ENCODE data around the gene PXDC1. TPM values are rescaled to one million over a fixed set of nuclear protein-coding genes. Genes with fewer than 3 reads are reported as not detected.

The PXDC1 gene
- total RNA-seq, 4 donors from 2014 or later, result 8.8 to 47.1 (median 19.6) TPM

DNA sequence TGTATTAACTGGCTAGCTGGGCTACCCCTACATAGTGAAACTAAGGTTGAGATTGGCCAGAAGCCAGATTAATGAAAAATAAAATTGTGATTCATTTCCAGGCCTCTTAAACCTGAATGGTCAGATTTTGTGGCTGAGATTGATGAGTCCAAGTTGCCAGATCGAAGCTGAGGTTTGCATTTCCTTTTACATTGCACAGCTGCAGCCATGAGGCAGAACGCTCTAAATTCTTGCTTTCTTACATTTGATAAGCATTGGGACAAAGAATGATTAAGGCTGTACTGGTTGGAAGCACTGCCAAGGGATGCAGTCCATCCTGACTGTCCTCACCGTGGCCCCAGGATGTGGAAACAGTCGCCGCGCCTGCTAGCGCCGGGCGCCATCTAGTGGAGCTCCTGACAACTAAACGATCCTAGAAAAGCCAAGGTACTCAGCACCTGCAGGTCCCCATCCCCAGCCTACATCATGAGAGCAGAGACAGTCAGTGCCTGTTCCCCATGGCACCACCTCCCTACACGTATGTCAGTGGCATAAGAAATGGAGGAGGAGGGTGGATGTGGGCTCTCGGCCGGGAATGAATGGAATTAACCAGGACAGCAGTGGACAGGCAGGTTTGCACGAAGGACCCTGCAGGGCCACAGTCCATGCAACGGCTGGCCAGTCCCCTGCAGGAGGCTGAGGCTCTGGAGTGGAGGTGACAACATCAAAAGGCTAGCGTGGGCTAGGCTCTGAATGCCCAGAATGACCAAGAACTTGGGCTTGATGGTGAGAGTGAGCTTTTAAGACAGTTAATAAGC is 19.0 kb downstream of the PXDC1 start:
- Histone ChIP-seq H3K36me3 (peaks cover 0 to 30% of the 10 kb centered on the region in 2 donors), H3K27ac (no peak overlapping the region), H3K27me3 (no peaks in the 10 kb centered on the region), H3K9me3 (no peaks in the 10 kb centered on the region), H3K4me1 (no peaks in the 10 kb centered on the region), H3K4me3 (no peak overlapping the region)
- intact Hi-C loops (cut with DNase I; ENCODE audit: low total_unique reads), result loop anchor here (1.0 kb wide), 2 partner anchors 275 to 453 kb away; partner anchors contain the start of gene SLC22A23
- DNase-seq (peak; percentile 47 to 66), ATAC-seq (peak; percentile 75 to 90)
- in situ Hi-C loops (cut with MboI; ENCODE audit: low sequenced_read_pairs in 4 of 4), result loop anchor here (5.0 to 25.0 kb wide), 7 partner anchors 318 to 620 kb away; partner anchors contain the start of genes BPHL (in 1 of the 4) and ECI2 (in 1 of the 4)
- TF ChIP-seq CTCF (IDR thresholded peaks at IDR 0.05 in 4 of 5, conservative IDR thresholded peaks at IDR 0.05 in 1 of 5) (peak; percentile 67 to 92 (median 83)), POLR2A (IDR thresholded peaks at IDR 0.05) (no peak)

- H3K4me3 ChIP-seq, result no peak overlapping the region
- intact Hi-C loops (cut with DNase I; ENCODE audit: low total_unique reads) (loop anchor here (1.0 kb wide), 2 partner anchors 274 to 452 kb away; partner anchors contain the start of gene SLC22A23), in situ Hi-C loops (cut with MboI; ENCODE audit: low sequenced_read_pairs in 4 of 4) (loop anchor here (5.0 to 25.0 kb wide), 7 partner anchors 317 to 619 kb away; partner anchors contain the start of genes BPHL (in 1 of the 4) and ECI2 (in 1 of the 4))
- DNase-seq, result no peak
- H3K36me3 ChIP-seq, result peaks cover 0 to 22% of the 10 kb centered on the region in 2 donors
- H3K4me1 ChIP-seq, result no peaks in the 10 kb centered on the region
- TF ChIP-seq POLR2A (IDR thresholded peaks at IDR 0.05), result no peak
- TF ChIP-seq CTCF (IDR thresholded peaks at IDR 0.05 in 4 of 5, conservative IDR thresholded peaks at IDR 0.05 in 1 of 5), result no peak
- no peak overlapping the region for H3K27ac ChIP-seq
- H3K27me3 ChIP-seq, result no peaks in the 10 kb centered on the region
- no peaks in the 10 kb centered on the region for H3K9me3 ChIP-seq
- ATAC-seq, result no peak
Observed at GRCh38 chr6:3731700-3732099, 19.8 kb downstream of the PXDC1 start.

DNA sequence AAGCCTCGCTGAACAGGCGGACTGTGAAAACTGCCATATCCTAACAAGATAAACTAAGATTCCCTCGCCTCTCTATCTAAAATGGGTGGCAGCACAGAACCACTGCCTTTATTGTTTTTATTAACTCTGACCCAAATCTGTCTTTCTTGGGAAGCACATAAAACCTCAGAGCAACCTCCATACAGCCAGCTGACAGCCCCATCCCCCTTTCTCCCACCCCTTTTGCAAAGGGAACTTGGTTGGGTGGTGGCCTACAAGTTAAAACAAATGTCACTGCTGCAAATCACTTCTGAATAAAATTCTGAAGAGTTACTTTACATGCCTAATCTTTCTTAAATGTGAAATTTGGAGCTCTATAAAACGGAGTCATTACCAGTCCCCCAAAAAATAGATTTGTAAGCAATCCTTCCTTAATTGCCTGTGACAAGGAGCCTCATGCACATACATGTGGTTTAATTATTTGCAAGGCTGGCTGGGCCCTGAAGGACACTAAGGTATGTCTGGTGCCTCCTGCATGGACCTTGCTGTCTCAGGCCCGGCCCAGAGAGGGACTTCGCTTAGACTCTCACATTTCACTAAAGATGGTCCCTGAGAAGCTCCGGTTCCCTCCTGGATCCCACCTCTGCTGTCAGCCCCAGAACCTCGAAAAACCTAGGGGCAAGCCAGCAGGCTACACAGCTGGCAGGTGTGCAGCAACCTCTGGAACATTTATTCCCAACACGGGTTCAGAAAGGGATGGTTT is 21.7 kb downstream of the PXDC1 start:
- intact Hi-C loops (cut with DNase I; ENCODE audit: low total_unique reads), result no loop called here
- DNase-seq (no peak), ATAC-seq (no peak)
- Histone ChIP-seq H3K4me1 (peaks cover 0 to 7% of the 10 kb centered on the region in 2 donors), H3K4me3 (no peak overlapping the region), H3K36me3 (peaks cover 0 to 5% of the 10 kb centered on the region in 2 donors), H3K27ac (no peak overlapping the region), H3K27me3 (no peaks in the 10 kb centered on the region), H3K9me3 (no peaks in the 10 kb centered on the region)
- TF ChIP-seq POLR2A (IDR thresholded peaks at IDR 0.05) (no peak), CTCF (IDR thresholded peaks at IDR 0.05 in 4 of 5, conservative IDR thresholded peaks at IDR 0.05 in 1 of 5) (no peak)
- in situ Hi-C loops (cut with MboI; ENCODE audit: low sequenced_read_pairs in 4 of 4), result loop anchor here (5.0 to 25.0 kb wide), 7 partner anchors 315 to 617 kb away; partner anchors contain the start of genes BPHL (in 1 of the 4) and ECI2 (in 1 of the 4)

DNA sequence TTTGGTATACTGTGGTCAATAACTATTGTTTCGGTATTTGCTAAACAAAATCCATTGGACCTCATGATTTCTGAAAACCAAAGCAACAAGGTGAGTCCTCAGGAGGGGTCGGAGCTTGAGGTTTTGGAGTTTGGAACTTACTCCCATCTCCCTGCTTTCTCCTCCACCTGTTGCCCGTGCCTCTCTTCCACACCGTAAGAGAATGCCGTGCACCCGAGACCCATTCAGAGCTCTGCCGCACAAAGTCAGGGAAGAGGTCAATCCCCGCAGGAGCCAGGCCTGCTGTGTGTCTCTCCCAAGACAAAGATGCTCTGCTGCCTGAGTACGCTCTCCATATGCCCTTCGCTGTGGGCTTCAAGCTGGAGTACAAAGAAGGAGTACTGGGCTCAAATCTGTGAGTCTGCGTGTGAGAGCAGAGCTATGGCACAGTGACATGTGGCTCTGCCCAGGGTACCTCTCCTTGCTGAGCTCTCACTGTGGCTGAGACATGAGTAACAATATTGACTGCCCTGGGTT is 23.9 kb downstream of the PXDC1 start:
- intact Hi-C loops (cut with DNase I; ENCODE audit: low total_unique reads) (no loop called here), in situ Hi-C loops (cut with MboI; ENCODE audit: low sequenced_read_pairs in 4 of 4) (loop anchor here in 2 of 4 donors (25.0 kb wide), 3 partner anchors 410 to 615 kb away; partner anchors contain the start of genes BPHL (in 1 of the 2) and ECI2 (in 1 of the 2))
- H3K27ac ChIP-seq, result no peak overlapping the region
- H3K27me3 ChIP-seq, result no peaks in the 10 kb centered on the region
- peaks cover 0 to 9% of the 10 kb centered on the region in 2 donors for H3K36me3 ChIP-seq
- H3K9me3 ChIP-seq, result no peaks in the 10 kb centered on the region
- no peak for ATAC-seq
- H3K4me3 ChIP-seq, result no peak overlapping the region
- H3K4me1 ChIP-seq, result peaks cover 0 to 10% of the 10 kb centered on the region in 2 donors
- no peak for TF ChIP-seq POLR2A (IDR thresholded peaks at IDR 0.05)
- no peak for TF ChIP-seq CTCF (IDR thresholded peaks at IDR 0.05 in 4 of 5, conservative IDR thresholded peaks at IDR 0.05 in 1 of 5)
- no peak for DNase-seq

Measured in gastrocnemius medialis (tissue), 4 donors.